ENCODE results near the gene TFCP2L1.

DNA sequence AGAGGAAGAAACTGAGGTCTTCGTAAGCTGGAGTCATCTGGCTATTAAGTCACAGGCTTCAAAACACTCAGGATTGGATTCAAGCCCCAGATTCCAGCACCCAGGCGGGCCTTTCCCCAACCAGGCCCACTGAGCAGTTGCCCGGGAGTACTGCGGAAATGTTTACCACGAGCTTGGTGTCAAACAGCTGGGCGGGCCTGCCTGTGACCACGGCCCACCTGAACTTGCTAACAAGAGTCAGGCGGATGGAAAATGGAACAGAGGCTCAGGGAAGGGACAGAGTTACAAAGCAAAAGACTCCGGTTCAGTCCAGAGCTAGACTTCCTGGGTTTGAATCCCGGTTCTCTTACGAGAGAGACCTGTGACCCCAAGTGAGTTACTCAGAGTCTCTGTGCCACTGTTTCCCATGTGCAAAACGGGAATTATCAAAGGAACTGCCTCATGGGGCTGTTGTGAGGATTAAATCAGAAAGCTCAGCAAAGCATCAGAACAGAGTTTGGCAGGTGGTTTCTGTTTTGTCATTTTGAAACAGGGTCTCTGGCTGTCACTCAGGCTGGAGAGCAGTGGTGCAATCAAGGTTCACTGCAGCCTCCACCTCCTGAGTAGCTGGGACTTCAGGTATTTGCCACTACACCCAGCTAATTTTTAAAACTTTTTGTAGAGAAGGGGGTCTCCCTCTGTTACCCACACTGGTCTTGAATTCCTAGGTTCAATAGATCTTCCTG is 49.0 kb upstream of the TFCP2L1 start:
- TF ChIP-seq POLR2A (IDR thresholded peaks at IDR 0.05) (no peak), EP300 (IDR thresholded peaks at IDR 0.05) (no peak)
- TF ChIP-seq, protein P1, sequence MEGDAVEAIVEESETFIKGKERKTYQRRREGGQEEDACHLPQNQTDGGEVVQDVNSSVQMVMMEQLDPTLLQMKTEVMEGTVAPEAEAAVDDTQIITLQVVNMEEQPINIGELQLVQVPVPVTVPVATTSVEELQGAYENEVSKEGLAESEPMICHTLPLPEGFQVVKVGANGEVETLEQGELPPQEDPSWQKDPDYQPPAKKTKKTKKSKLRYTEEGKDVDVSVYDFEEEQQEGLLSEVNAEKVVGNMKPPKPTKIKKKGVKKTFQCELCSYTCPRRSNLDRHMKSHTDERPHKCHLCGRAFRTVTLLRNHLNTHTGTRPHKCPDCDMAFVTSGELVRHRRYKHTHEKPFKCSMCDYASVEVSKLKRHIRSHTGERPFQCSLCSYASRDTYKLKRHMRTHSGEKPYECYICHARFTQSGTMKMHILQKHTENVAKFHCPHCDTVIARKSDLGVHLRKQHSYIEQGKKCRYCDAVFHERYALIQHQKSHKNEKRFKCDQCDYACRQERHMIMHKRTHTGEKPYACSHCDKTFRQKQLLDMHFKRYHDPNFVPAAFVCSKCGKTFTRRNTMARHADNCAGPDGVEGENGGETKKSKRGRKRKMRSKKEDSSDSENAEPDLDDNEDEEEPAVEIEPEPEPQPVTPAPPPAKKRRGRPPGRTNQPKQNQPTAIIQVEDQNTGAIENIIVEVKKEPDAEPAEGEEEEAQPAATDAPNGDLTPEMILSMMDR (IDR thresholded peaks at IDR 0.05) = no peak
